Osteocyte (in vitro differentiated cells): Measurements from ENCODE around the gene RALGDS. TPM values are rescaled to one million over a fixed set of nuclear protein-coding genes. Genes with fewer than 3 reads are reported as not detected.
"Not testable (repeated sequence)": the region's sequence is repeated elsewhere in the genome, so short reads cannot be mapped to it uniquely, and the experiment has no call there.

Experiments used
- DNase-seq: peaks from one replicate; pipeline ENCODE4 v3.0.0; 2021; ENCODE audit warnings: mixed read lengths; ENCODE audit not compliant: unreplicated experiment; ENCODE audit errors: extremely low spot score
- H3K27ac Mint-ChIP-seq: one replicate; pipeline ENCODE4 v1.8.0; 2021; ENCODE audit warnings: mild to moderate bottlenecking, mixed read lengths; ENCODE audit not compliant: unreplicated experiment
- H3K27me3 Mint-ChIP-seq: one replicate; pipeline ENCODE4 v1.8.0; 2021; ENCODE audit warnings: mixed read lengths; ENCODE audit not compliant: unreplicated experiment
- H3K36me3 Mint-ChIP-seq: one replicate; pipeline ENCODE4 v1.8.0; 2021; ENCODE audit warnings: mixed read lengths; ENCODE audit not compliant: unreplicated experiment
- H3K4me1 Mint-ChIP-seq: one replicate; pipeline ENCODE4 v1.8.0; 2021; ENCODE audit warnings: mixed read lengths; ENCODE audit not compliant: unreplicated experiment
- H3K4me3 Mint-ChIP-seq: one replicate; pipeline ENCODE4 v1.8.0; 2021; ENCODE audit warnings: mild to moderate bottlenecking, moderate library complexity, mixed read lengths; ENCODE audit not compliant: unreplicated experiment
- H3K9me3 Mint-ChIP-seq: one replicate; pipeline ENCODE4 v1.8.0; 2021; ENCODE audit warnings: mixed read lengths; ENCODE audit not compliant: unreplicated experiment
- total RNA-seq: library from RNA; stranded (reverse); gene quantifications from 2 replicates; pipeline ENCODE4 v1.2.1, GENCODE V29; 2021
- TF ChIP-seq, protein P1 (sequence below): fragments of 200-600 bp; sonication (generic); IDR thresholded peaks from 2 replicates; pipeline ENCODE4 v1.5.0; 2021; ENCODE audit warnings: antibody characterized with exemption, mild to moderate bottlenecking, moderate library complexity

Gene RALGDS
- total RNA-seq, 1 donor from 2014 or later = 38.4 TPM

DNA sequence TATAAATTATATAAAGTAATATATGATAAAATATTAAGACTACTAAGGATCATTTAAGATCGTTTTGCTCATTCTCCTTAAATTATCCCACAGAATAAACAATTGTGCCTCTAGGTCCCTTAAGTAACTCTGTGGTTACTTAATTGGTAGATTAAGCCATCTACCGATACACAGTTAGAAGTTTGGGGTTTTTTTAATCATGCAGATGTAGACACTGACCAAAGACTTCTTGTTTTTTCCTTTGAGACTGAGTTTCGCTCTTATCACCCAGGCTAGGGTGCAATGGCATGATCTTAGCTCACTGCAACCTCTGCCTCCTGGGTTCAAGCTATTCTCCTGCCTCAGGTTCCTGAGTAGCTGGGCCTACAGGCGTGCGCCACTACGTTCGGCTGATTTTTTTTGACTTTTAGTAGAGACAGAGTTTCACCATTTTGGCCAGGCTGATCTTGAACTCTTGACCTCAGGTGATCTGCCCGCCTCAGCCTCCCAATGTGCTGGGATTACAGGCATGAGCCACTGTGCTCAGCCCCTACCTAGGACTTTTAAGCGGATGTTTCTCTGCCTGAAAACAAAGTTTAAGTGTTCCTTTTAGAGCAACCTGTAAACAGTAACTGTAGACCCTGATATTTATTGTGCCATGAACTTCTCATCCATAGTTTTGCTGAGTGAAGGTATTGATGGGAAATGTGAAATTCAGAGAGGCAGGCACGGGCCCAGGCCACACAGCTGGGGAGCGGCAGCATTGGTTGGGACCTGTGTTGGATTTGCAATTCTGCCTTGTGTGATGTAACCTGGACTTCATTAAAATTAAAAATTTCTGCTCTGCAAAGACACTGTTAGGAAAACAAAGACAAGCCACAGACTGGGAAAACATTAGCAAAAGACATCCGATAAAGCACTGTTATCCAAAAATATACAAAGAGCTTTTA lies 47.7 kb downstream of the RALGDS start:
- H3K4me1 Mint-ChIP-seq = peaks cover 40% of the 10 kb centered on the region
- DNase-seq = no peak
- H3K27ac Mint-ChIP-seq = no peak overlapping the region
- no peaks in the 10 kb centered on the region for H3K9me3 Mint-ChIP-seq
- peaks cover 3% of the 10 kb centered on the region for H3K36me3 Mint-ChIP-seq
- H3K27me3 Mint-ChIP-seq = no peaks in the 10 kb centered on the region
- TF ChIP-seq, protein P1, sequence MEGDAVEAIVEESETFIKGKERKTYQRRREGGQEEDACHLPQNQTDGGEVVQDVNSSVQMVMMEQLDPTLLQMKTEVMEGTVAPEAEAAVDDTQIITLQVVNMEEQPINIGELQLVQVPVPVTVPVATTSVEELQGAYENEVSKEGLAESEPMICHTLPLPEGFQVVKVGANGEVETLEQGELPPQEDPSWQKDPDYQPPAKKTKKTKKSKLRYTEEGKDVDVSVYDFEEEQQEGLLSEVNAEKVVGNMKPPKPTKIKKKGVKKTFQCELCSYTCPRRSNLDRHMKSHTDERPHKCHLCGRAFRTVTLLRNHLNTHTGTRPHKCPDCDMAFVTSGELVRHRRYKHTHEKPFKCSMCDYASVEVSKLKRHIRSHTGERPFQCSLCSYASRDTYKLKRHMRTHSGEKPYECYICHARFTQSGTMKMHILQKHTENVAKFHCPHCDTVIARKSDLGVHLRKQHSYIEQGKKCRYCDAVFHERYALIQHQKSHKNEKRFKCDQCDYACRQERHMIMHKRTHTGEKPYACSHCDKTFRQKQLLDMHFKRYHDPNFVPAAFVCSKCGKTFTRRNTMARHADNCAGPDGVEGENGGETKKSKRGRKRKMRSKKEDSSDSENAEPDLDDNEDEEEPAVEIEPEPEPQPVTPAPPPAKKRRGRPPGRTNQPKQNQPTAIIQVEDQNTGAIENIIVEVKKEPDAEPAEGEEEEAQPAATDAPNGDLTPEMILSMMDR = no peak
- no peak overlapping the region for H3K4me3 Mint-ChIP-seq

DNA sequence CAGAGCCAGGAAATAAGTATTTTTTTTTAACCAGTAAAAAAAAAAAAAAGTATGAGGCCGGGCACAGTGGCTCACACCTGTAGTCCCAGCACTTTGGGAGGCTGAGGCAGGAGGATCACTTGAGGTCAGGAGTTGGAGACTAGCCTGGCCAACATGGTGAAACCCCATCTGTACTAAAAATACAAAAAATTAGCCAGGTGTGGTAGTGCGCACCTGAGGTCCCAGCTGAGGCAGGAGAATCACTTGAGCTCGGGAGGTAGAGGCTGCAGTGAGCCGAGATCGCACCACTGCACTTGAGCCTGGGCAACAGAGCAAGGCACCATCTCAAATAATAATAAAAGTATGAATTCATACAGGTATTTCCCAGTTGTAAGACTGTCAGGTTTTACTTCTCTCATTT lies 48.8 kb downstream of the RALGDS start:
- DNase-seq, H3K27me3 Mint-ChIP-seq, H3K4me3 Mint-ChIP-seq, H3K36me3 Mint-ChIP-seq, H3K9me3 Mint-ChIP-seq, H3K27ac Mint-ChIP-seq: not testable (repeated sequence)
- peaks cover 37% of the 10 kb centered on the region for H3K4me1 Mint-ChIP-seq

- no peak overlapping the region for H3K4me3 Mint-ChIP-seq
- H3K4me1 Mint-ChIP-seq = peaks cover 32% of the 10 kb centered on the region
- H3K27ac Mint-ChIP-seq = no peak overlapping the region
- no peaks in the 10 kb centered on the region for H3K9me3 Mint-ChIP-seq
- no peaks in the 10 kb centered on the region for H3K27me3 Mint-ChIP-seq
- TF ChIP-seq, protein P1 = no peak
- peaks cover 3% of the 10 kb centered on the region for H3K36me3 Mint-ChIP-seq
- no peak for DNase-seq
Observed at GRCh38 chr9:133071484-133072150, 49.4 kb downstream of the RALGDS start.

DNA sequence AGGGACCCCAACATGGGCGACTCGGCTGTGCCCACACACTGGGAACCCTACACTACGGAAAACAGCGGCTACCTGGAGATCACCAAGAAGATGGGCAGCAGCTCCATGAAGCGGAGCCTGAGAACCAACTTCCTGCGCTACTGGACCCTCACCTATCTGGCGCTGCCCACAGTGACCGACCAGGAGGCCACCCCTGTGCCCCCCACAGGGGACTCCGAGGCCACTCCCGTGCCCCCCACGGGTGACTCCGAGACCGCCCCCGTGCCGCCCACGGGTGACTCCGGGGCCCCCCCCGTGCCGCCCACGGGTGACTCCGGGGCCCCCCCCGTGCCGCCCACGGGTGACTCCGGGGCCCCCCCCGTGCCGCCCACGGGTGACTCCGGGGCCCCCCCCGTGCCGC lies 50.1 kb downstream of the RALGDS start:
- H3K27ac Mint-ChIP-seq, DNase-seq, H3K9me3 Mint-ChIP-seq, H3K36me3 Mint-ChIP-seq, H3K27me3 Mint-ChIP-seq, H3K4me3 Mint-ChIP-seq: not testable (repeated sequence)
- H3K4me1 Mint-ChIP-seq = peaks cover 25% of the 10 kb centered on the region

DNA sequence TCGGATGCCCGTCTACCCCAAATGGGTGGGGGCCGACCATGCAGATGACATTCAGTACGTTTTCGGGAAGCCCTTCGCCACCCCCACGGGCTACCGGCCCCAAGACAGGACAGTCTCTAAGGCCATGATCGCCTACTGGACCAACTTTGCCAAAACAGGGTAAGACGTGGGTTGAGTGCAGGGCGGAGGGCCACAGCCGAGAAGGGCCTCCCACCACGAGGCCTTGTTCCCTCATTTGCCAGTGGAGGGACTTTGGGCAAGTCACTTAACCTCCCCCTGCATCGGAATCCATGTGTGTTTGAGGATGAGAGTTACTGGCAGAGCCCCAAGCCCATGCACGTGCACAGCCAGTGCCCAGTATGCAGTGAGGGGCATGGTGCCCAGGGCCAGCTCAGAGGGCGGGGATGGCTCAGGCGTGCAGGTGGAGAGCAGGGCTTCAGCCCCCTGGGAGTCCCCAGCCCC lies 50.5 kb downstream of the RALGDS start:
- not testable (repeated sequence) for H3K4me3 Mint-ChIP-seq, H3K27me3 Mint-ChIP-seq, H3K36me3 Mint-ChIP-seq, H3K27ac Mint-ChIP-seq, DNase-seq, H3K9me3 Mint-ChIP-seq
- peaks cover 21% of the 10 kb centered on the region for H3K4me1 Mint-ChIP-seq

DNA sequence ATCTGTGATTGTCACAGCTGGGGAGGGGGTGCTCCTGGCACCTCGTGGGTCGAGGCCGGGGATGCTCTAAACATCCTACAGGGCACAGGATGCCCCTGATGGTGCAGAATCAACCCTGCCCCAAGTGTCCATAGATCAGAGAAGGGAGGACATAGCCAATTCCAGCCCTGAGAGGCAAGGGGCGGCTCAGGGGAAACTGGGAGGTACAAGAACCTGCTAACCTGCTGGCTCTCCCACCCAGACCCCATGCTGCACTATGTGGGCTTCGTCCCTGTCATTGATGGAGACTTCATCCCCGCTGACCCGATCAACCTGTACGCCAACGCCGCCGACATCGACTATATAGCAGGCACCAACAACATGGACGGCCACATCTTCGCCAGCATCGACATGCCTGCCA lies 52.6 kb downstream of the RALGDS start:
- not testable (repeated sequence) for DNase-seq

GRCh38 chr9:133067813-133068212 lies 53.2 kb downstream of the RALGDS start:
- Mint-ChIP-seq H3K36me3 (peaks cover 3% of the 10 kb centered on the region), H3K9me3 (no peaks in the 10 kb centered on the region), H3K27ac (no peak overlapping the region), H3K27me3 (no peaks in the 10 kb centered on the region), H3K4me1 (no peaks in the 10 kb centered on the region), H3K4me3 (no peak overlapping the region)
- DNase-seq = no peak
- TF ChIP-seq, protein P1 = no peak

More for the DNA sequence above, 52.6 kb downstream of the RALGDS start:
- not testable (repeated sequence) for H3K4me3 Mint-ChIP-seq, H3K9me3 Mint-ChIP-seq, H3K4me1 Mint-ChIP-seq, H3K27ac Mint-ChIP-seq, H3K36me3 Mint-ChIP-seq, H3K27me3 Mint-ChIP-seq
